ENCODE measurements around the gene CTNNA3.

Gene CTNNA3

DNA sequence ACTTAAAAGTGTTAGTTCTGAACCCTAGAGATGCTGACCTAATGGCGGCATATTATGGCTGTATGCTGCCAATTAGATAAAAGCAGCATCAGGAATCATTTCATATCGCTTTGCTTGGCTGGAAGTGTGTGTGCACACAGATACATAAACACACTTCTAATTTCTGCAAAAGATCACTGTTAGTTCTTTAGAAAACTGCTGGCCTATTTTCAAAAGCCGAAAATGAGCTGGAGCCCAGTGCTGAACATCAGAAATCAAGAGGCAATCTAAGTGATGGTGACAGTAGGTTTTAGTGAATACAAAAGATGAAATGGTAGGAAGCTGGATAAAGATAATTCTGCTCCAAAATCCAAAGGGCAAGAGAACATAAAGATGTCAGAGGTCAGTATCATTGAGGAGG is 1516.0 kb downstream of the CTNNA3 start (continued):
- TF ChIP-seq ZNF837 (tag by site-specific recombination; IDR thresholded peaks at IDR 0.05) = no peak
- TF ChIP-seq GLIS1 (tag by site-specific recombination; IDR thresholded peaks at IDR 0.05) = no peak
- no peak for TF ChIP-seq GFI1B (tag by site-specific recombination; IDR thresholded peaks at IDR 0.05)
- no peak for TF ChIP-seq HOXD13 (CRISPR knock-in tag; IDR thresholded peaks at IDR 0.05; ENCODE audit: borderline replicate concordance)
- TF ChIP-seq ZNF157 (tag by site-specific recombination; IDR thresholded peaks at IDR 0.05) = no peak
- TF ChIP-seq, protein P1, sequence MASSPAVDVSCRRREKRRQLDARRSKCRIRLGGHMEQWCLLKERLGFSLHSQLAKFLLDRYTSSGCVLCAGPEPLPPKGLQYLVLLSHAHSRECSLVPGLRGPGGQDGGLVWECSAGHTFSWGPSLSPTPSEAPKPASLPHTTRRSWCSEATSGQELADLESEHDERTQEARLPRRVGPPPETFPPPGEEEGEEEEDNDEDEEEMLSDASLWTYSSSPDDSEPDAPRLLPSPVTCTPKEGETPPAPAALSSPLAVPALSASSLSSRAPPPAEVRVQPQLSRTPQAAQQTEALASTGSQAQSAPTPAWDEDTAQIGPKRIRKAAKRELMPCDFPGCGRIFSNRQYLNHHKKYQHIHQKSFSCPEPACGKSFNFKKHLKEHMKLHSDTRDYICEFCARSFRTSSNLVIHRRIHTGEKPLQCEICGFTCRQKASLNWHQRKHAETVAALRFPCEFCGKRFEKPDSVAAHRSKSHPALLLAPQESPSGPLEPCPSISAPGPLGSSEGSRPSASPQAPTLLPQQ (tag by site-specific recombination; IDR thresholded peaks at IDR 0.05) = no peak
- no peak for TF ChIP-seq ZNF677 (tag by site-specific recombination; IDR thresholded peaks at IDR 0.05)
- TF ChIP-seq ZNF2 (tag by site-specific recombination; IDR thresholded peaks at IDR 0.05) = no peak

DNA sequence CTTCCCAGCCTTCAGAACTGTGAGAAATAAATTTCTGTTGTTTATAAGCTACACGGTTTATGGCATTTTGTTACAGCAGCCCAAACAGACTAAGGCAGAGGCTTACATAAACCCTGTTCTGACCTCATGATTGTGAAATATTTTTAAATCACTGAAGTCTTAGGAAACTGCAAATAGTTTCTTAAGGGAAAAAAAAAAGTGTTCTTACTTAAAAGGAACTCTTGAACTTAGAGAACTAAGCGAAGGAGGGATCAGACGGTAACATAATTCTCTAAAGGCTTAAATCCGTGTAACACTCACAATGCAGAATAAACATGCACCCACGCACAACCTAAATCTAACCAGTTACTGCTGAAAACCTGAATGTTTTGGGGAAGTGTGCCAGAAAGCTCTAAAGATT is 1519.2 kb downstream of the CTNNA3 start:
- ChIA-PET CTCF (no interaction called here), POLR2A (no interaction called here)
- no peaks in the 10 kb centered on the region for H3K9me3 ChIP-seq (ENCODE audit: control insufficient read depth, insufficient read depth, low read depth, low read length)
- no peaks in the 10 kb centered on the region for H3K36me3 ChIP-seq (ENCODE audit: control insufficient read depth in 2 of 2, insufficient read depth in 1 of 2, low read length in 2 of 2)
- no peaks in the 10 kb centered on the region for H3K4me1 ChIP-seq (ENCODE audit: control insufficient read depth, insufficient read depth, low read length)
- TF ChIP-seq TRIM28 (IDR thresholded peaks at IDR 0.05; ENCODE audit: borderline replicate concordance, low read length) (no peak), REPIN1 (tag by site-specific recombination; IDR thresholded peaks at IDR 0.05; ENCODE audit: low read depth) (no peak), SALL2 (tag by site-specific recombination; IDR thresholded peaks at IDR 0.05; ENCODE audit: borderline replicate concordance) (no peak), MZF1 (tag by site-specific recombination; IDR thresholded peaks at IDR 0.05; ENCODE audit: borderline replicate concordance) (no peak), ZNF433 (tag by site-specific recombination; IDR thresholded peaks at IDR 0.05; ENCODE audit: low read depth) (no peak), ZNF555 (tag by site-specific recombination; conservative IDR thresholded peaks at IDR 0.05) (no peak), ZNF510 (tag by site-specific recombination; IDR thresholded peaks at IDR 0.05; ENCODE audit: insufficient replicate concordance) (no peak), ZNF354C (tag by site-specific recombination; IDR thresholded peaks at IDR 0.05; ENCODE audit: borderline replicate concordance, low read depth) (no peak), GLI2 (tag by site-specific recombination; IDR thresholded peaks at IDR 0.05; ENCODE audit: borderline replicate concordance, low read depth) (no peak), ZNF596 (tag by site-specific recombination; IDR thresholded peaks at IDR 0.05) (no peak), ZNF138 (tag by site-specific recombination; IDR thresholded peaks at IDR 0.05; ENCODE audit: borderline replicate concordance) (no peak), ZNF747 (tag by site-specific recombination; IDR thresholded peaks at IDR 0.05) (no peak)
- TF ChIP-seq, protein P2, sequence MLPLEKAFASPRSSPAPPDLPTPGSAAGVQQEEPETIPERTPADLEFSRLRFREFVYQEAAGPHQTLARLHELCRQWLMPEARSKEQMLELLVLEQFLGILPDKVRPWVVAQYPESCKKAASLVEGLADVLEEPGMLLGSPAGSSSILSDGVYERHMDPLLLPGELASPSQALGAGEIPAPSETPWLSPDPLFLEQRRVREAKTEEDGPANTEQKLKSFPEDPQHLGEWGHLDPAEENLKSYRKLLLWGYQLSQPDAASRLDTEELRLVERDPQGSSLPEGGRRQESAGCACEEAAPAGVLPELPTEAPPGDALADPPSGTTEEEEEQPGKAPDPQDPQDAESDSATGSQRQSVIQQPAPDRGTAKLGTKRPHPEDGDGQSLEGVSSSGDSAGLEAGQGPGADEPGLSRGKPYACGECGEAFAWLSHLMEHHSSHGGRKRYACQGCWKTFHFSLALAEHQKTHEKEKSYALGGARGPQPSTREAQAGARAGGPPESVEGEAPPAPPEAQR (tag by site-specific recombination; IDR thresholded peaks at IDR 0.05) = no peak
- TF ChIP-seq, protein P3, sequence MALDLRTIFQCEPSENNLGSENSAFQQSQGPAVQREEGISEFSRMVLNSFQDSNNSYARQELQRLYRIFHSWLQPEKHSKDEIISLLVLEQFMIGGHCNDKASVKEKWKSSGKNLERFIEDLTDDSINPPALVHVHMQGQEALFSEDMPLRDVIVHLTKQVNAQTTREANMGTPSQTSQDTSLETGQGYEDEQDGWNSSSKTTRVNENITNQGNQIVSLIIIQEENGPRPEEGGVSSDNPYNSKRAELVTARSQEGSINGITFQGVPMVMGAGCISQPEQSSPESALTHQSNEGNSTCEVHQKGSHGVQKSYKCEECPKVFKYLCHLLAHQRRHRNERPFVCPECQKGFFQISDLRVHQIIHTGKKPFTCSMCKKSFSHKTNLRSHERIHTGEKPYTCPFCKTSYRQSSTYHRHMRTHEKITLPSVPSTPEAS (tag by site-specific recombination; IDR thresholded peaks at IDR 0.05) = no peak
- TF ChIP-seq, protein P4, sequence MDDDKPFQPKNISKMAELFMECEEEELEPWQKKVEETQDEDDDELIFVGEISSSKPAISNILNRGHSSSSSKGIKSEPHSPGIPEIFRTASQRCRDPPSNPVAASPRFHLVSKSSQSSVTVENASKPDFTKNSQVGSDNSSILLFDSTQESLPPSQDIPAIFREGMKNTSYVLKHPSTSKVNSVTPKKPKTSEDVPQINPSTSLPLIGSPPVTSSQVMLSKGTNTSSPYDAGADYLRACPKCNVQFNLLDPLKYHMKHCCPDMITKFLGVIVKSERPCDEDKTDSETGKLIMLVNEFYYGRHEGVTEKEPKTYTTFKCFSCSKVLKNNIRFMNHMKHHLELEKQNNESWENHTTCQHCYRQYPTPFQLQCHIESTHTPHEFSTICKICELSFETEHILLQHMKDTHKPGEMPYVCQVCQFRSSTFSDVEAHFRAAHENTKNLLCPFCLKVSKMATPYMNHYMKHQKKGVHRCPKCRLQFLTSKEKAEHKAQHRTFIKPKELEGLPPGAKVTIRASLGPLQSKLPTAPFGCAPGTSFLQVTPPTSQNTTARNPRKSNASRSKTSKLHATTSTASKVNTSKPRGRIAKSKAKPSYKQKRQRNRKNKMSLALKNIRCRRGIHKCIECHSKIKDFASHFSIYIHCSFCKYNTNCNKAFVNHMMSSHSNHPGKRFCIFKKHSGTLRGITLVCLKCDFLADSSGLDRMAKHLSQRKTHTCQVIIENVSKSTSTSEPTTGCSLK (tag by site-specific recombination; IDR thresholded peaks at IDR 0.05) = no peak
- no peak overlapping the region for H3K27ac ChIP-seq (ENCODE audit: extremely low read depth, low read depth, low read length)
- no peak overlapping the region for H3K4me3 ChIP-seq (ENCODE audit: low read depth, low read length)
